Hypothalamus (tissue), 51 donors: Measurements from ENCODE around the gene DGKZ.

Experiments used
- DNase-seq, 51 donors: peaks; one replicate each; lab custom pipeline; 2025; lab: John Stamatoyannopoulos, UW

The DGKZ gene

GRCh38 chr11:46378811-46379481 is 31.7 kb downstream of the DGKZ start:
- no peak for DNase-seq

DNA sequence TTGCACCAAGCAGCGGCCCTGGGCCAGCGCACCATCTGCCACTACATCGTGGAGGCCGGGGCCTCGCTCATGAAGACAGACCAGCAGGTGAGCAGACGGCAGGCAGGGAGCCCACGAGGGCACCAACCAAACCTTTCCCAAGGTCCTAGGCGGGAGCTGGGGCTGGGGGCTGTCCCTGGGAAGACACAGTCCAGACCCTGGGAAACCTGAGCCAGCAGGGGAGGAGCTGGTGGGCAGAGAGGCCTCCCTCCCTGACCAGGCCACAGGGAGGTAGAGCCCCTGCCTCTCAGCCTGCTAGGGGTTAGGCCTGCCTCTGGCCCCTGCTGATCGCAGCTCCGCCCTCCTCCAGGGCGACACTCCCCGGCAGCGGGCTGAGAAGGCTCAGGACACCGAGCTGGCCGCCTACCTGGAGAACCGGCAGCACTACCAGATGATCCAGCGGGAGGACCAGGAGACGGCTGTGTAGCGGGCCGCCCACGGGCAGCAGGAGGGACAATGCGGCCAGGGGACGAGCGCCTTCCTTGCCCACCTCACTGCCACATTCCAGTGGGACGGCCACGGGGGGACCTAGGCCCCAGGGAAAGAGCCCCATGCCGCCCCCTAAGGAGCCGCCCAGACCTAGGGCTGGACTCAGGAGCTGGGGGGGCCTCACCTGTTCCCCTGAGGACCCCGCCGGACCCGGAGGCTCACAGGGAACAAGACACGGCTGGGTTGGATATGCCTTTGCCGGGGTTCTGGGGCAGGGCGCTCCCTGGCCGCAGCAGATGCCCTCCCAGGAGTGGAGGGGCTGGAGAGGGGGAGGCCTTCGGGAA is 32.4 kb downstream of the DGKZ start:
- peak in 2 of 51 donors; percentile 5 to 16 for DNase-seq

DNA sequence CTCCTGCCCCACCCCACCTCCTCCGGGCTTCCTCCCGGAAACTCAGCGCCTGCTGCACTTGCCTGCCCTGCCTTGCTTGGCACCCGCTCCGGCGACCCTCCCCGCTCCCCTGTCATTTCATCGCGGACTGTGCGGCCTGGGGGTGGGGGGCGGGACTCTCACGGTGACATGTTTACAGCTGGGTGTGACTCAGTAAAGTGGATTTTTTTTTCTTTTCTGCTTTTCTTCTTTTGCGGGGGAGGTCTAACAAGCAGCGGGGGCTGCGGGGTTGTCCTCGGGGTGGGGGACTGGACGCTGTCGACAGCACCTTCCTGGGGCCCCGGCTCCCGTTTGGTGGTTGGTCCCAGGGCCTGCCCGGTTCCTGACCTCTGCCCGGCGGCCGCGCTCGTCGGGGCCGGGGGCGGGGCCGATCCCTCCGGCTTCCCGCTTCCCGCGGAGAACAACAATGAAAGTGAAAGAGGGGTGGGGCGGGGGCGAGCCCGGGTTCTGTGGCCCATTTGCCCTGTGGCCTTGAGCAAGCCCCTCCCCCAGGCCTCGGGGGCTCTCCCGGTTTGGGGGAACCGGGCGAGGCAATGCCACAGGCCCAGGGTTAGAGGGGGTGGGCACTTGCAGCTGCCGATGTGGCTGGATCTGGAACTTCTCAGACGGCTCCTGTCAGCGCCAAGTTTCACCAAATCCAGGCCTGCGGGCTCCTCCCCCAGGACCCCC is 33.2 kb downstream of the DGKZ start:
- peak in 10 of 51 donors; percentile 20 to 59 (median 33) for DNase-seq

- DNase-seq = peak in 8 of 51 donors; percentile 19 to 47 (median 31)
Observed at GRCh38 chr11:46381048-46381818, 34.0 kb downstream of the DGKZ start, which contains the start of gene MDK. TSS of gene MDK (plus strand) at chr11:46381669. CDS start at chr11:46382058, 389 bp downstream.

DNA sequence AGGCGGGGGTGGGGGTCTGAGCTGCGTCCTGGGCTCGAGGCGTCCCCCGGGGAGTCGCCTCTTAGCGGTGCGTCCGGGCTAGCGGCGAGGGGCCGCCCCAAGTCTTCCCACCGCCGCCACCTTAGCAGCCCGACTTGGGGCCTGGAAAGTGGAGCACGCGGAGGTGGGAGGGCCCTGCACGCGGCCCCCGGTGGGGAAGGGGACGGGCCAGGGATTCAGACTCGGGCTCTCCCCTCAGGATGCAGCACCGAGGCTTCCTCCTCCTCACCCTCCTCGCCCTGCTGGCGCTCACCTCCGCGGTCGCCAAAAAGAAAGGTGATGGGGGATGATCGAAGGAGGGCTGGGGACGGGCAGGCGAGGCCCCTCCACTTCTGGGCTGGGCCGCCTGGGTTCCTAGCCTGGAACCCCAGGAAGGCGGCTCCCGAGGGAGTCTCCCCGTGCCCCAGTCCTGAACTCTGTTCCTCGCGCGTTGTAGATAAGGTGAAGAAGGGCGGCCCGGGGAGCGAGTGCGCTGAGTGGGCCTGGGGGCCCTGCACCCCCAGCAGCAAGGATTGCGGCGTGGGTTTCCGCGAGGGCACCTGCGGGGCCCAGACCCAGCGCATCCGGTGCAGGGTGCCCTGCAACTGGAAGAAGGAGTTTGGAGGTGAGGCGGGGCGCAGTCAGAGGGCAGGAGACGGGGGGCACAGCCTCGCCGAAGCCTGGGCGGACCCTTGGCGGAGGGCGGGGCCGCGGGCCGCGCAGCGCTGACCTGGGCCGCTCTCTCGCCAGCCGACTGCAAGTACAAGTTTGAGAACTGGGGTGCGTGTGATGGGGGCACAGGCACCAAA is 34.8 kb downstream of the DGKZ start:
- peak in 1 of 51 donors; percentile 17 for DNase-seq

- DNase-seq = peak in 8 of 51 donors; percentile 7 to 55 (median 19)
Observed at GRCh38 chr11:46382646-46383403, 35.6 kb downstream of the DGKZ start.

- DNase-seq = no peak
Observed at GRCh38 chr11:46383404-46383758, 36.1 kb downstream of the DGKZ start.

DNA sequence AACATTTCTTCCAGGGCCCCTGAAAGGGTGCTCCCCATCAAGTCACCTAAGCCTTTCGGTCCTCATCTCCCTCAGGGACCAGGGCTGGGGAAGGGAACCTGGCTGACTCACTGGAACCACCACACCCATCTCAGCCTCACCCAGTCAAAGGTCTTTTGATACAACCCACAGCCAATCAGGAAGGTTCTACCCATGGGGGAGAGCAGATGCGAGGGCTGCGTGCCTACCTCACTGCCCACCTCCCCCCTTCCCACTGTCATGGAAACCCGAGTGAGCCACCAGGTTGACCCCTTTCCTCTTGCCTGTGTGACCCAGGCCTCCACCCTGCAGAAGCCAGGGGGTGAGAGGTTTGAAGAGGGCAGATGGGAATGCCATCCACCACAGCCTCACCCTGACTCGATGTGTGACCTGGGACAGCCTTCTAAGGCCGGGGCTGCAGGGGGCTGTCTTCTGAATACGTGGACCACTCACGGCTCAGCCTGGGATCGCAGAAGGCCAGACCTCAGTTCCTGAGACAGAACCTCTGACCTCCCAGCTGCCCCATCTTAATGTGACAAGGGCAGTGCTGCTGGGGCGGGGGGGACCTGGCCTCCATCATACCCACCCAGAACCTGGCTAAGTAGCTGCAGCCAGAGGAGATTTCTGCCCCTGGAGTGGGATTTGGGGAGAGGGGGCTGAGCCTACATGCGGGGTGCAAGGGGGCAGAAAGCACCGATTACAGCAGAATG is 36.9 kb downstream of the DGKZ start:
- DNase-seq = no peak

DNA sequence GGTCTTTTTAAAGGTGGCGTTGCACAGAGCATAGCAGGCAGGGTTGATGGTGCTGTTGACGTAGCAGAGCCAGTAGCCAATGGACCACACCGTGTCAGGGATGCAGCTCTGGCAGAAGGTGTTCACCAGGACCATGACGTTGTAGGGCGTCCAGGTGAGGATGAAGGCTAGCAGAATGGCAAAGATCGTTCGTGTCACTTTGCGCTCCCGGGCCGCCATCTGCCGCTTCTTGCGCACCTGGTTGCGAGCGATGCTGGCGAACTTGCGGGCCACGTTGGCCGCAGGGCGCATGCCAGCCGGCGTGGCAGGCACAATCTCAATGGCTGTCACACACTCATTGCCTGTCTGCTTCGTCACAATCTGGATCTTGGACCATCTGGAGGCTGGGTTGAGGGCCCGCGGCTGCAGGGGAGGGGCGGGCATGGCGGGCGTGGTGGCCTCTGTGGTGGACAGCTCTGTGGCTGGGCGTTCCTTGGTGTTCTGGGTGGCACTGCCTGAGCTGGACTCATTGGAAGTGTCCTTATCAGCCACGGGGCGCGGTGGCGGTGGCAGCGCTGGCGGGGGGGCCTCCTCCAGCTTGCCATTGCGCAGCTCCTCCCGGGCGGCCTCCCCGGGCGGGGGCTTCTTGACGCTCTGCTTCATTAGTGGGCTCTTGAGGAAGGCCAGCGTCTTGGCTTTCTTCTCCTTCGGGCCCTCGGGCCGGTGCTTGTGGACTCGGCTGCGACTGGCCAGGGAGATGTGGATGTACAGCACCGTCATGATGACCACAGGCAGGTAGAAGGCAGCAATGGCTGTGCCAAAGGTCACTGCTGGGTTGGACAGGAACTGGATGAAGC is 38.1 kb downstream of the DGKZ start:
- DNase-seq = no peak

GRCh38 chr11:46386005-46386578 is 38.8 kb downstream of the DGKZ start:
- no peak for DNase-seq

DNA sequence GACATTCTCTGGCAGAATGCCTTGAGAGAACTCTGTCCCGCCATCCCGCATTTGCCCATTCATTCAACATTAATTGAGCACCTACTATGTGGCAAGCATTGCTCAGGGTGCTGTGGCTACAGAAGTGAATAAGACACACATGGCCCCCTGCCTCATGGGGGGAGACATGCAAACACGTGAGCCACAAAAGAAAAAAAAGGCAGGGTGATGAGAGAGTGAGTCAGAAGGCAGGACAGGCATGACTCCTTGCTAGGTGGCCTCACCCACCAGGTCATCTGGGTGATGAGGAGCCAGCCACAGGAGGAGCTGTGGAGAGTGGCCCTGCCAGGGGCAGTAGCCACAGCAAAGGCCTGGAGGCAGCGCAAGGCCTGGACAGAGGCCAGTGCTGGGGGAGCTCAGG is 39.4 kb downstream of the DGKZ start:
- DNase-seq = no peak

DNA sequence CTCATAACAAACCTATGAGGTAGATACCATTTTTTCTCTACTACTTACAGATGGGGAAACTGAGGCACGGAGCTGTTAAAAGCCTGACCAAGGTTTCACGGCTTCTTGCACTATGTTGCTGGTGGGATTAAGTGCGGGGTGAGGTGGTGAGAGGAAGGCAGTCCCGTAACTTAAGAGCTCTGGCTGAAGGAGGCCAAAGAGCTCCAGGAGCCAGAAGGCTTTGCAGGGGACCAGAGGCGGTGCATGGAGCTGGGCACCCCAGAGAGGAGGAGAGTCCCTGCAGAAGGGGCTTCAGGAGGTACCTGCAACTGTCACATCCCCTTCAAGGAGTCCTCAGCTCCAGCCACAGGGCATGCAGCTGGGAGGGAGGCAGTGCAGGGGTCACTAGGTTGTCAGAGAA is 40.2 kb downstream of the DGKZ start:
- no peak for DNase-seq

GRCh38 chr11:46387919-46388618 is 40.8 kb downstream of the DGKZ start:
- DNase-seq = no peak

GRCh38 chr11:46388619-46389449 is 41.6 kb downstream of the DGKZ start:
- peak in 1 of 51 donors; percentile 23 for DNase-seq
